Neural progenitor cell (in vitro differentiated cells): ENCODE measurements around the gene SPP1. TPM values are rescaled to one million over a fixed set of nuclear protein-coding genes. Genes with fewer than 3 reads are reported as not detected.

ENCODE experiments used
- DNase-seq: peaks from one replicate; pipeline ENCODE4 v3.0.0-alpha.2; 2016; ENCODE audit warnings: low spot score
- H2AFZ ChIP-seq: fragments of 200-600 bp; sonication (generic); replicated peaks from 2 replicates; pipeline ENCODE4 v1.6.1; 2016; ENCODE audit warnings: antibody characterized with exemption
- H3F3A ChIP-seq: fragments of 200-600 bp; sonication (generic); 2 replicates; pipeline ENCODE4 v1.6.1; 2016; ENCODE audit warnings: antibody characterized with exemption, low read depth
- H3K27ac ChIP-seq: fragments of 200-600 bp; sonication (generic); 2 replicates; pipeline ENCODE4 v1.5.1; 2016; ENCODE audit warnings: mild to moderate bottlenecking
- H3K27me3 ChIP-seq: fragments of 200-600 bp; sonication (generic); 2 replicates; pipeline ENCODE4 v1.6.1; 2016; ENCODE audit warnings: mild to moderate bottlenecking, moderate library complexity
- H3K36me3 ChIP-seq: fragments of 200-600 bp; sonication (generic); 2 replicates; pipeline ENCODE4 v1.5.1; 2016
- H3K4me1 ChIP-seq: fragments of 200-600 bp; sonication (generic); 2 replicates; pipeline ENCODE4 v1.6.1; 2016; ENCODE audit warnings: mixed run types
- H3K4me2 ChIP-seq: fragments of 200-600 bp; sonication (generic); 2 replicates; pipeline ENCODE4 v1.6.1; 2016
- H3K4me3 ChIP-seq: fragments of 200-600 bp; sonication (generic); 2 replicates; pipeline ENCODE4 v1.5.1; 2016
- H3K79me2 ChIP-seq: fragments of 200-600 bp; sonication (generic); 2 replicates; pipeline ENCODE4 v1.6.1; 2016; ENCODE audit warnings: low read depth
- H3K9ac ChIP-seq: fragments of 200-600 bp; sonication (generic); 2 replicates; pipeline ENCODE4 v1.6.1; 2016
- H3K9me3 ChIP-seq: fragments of 200-600 bp; sonication (generic); 2 replicates; pipeline ENCODE4 v1.5.1; 2016; ENCODE audit warnings: low read depth
- H4K20me1 ChIP-seq: fragments of 200-600 bp; sonication (generic); 2 replicates; pipeline ENCODE4 v1.6.1; 2016; ENCODE audit warnings: low read depth
- H3K27ac Mint-ChIP-seq: 3 replicates; pipeline ENCODE4 v1.8.0; 2021; ENCODE audit warnings: mixed read lengths
- H3K27me3 Mint-ChIP-seq: 2 replicates; pipeline ENCODE4 v1.8.0; 2022; ENCODE audit warnings: low read depth, mild to moderate bottlenecking, inconsistent platforms, moderate library complexity, mixed read lengths; ENCODE audit not compliant: insufficient read depth
- H3K36me3 Mint-ChIP-seq: 3 replicates; pipeline ENCODE4 v1.8.0; 2021; ENCODE audit warnings: mixed read lengths
- H3K4me1 Mint-ChIP-seq: 3 replicates; pipeline ENCODE4 v1.8.0; 2021; ENCODE audit warnings: mixed read lengths
- H3K4me3 Mint-ChIP-seq: 3 replicates; pipeline ENCODE4 v1.8.0; 2021; ENCODE audit warnings: mild to moderate bottlenecking, moderate library complexity, mixed read lengths
- H3K9me3 Mint-ChIP-seq: 3 replicates; pipeline ENCODE4 v1.8.0; 2020; ENCODE audit warnings: mixed read lengths
- EZH2 ChIP-seq: fragments of 200-600 bp; sonication (generic); IDR thresholded peaks from 2 replicates; pipeline ENCODE4 v1.6.1; 2017; ENCODE audit warnings: antibody characterized with exemption, mild to moderate bottlenecking, moderate library complexity
- EZH2phosphoT487 ChIP-seq: fragments of 200-600 bp; sonication (generic); IDR thresholded peaks from 2 replicates; pipeline ENCODE4 v1.6.1; 2017; ENCODE audit warnings: antibody characterized with exemption
- total RNA-seq: library from RNA; depleted of rRNA; stranded (reverse); fragments of >200 nt; gene quantifications from 2 replicates; pipeline ENCODE4 v1.2.3, GENCODE V29; 2015; ENCODE audit warnings: low replicate concordance
- TF ChIP-seq, protein P1 (sequence below): fragments of 200-600 bp; sonication (generic); IDR thresholded peaks from 2 replicates; pipeline ENCODE4 v1.5.1; 2017; ENCODE audit warnings: antibody characterized with exemption, mild to moderate bottlenecking

The SPP1 gene
- total RNA-seq, 1 donor from 2014 or later = 0.54 TPM

DNA sequence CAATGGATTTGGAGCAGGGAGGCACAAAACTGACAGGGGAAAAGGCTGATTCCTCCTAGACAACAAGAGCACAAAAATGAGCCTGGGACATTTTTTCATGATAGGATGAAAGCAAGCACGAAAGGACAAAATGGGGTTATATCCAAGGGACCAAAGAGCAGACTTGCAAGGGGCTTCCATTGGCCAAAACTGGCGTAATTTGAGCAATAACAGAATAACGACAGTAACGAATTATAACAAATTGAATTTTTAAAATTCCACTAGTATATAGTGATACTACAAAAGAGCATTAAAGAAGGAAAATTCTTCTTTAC, 10.3 kb downstream of the SPP1 start:
- H4K20me1 ChIP-seq = no peaks in the 10 kb centered on the region
- H3F3A ChIP-seq = no peaks in the 10 kb centered on the region
- no peaks in the 10 kb centered on the region for H3K4me1 ChIP-seq
- no peak overlapping the region for H3K9ac ChIP-seq
- Mint-ChIP-seq H3K9me3 (no peaks in the 10 kb centered on the region), H3K4me3 (no peak overlapping the region), H3K4me1 (peaks cover 3% of the 10 kb centered on the region), H3K27me3 (peaks cover 2% of the 10 kb centered on the region), H3K36me3 (no peaks in the 10 kb centered on the region), H3K27ac (no peak overlapping the region)
- H3K79me2 ChIP-seq = no peaks in the 10 kb centered on the region
- no peaks in the 10 kb centered on the region for H3K36me3 ChIP-seq
- no peaks in the 10 kb centered on the region for H3K9me3 ChIP-seq
- no peak overlapping the region for H3K4me2 ChIP-seq
- H2AFZ ChIP-seq = no peak overlapping the region
- no peak for DNase-seq
- no peak overlapping the region for H3K4me3 ChIP-seq
- TF ChIP-seq, protein P1, sequence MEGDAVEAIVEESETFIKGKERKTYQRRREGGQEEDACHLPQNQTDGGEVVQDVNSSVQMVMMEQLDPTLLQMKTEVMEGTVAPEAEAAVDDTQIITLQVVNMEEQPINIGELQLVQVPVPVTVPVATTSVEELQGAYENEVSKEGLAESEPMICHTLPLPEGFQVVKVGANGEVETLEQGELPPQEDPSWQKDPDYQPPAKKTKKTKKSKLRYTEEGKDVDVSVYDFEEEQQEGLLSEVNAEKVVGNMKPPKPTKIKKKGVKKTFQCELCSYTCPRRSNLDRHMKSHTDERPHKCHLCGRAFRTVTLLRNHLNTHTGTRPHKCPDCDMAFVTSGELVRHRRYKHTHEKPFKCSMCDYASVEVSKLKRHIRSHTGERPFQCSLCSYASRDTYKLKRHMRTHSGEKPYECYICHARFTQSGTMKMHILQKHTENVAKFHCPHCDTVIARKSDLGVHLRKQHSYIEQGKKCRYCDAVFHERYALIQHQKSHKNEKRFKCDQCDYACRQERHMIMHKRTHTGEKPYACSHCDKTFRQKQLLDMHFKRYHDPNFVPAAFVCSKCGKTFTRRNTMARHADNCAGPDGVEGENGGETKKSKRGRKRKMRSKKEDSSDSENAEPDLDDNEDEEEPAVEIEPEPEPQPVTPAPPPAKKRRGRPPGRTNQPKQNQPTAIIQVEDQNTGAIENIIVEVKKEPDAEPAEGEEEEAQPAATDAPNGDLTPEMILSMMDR = peak; percentile 1
- TF ChIP-seq EZH2phosphoT487 = no peak
- TF ChIP-seq EZH2 = no peak
- no peak overlapping the region for H3K27ac ChIP-seq
- H3K27me3 ChIP-seq = no peaks in the 10 kb centered on the region

DNA sequence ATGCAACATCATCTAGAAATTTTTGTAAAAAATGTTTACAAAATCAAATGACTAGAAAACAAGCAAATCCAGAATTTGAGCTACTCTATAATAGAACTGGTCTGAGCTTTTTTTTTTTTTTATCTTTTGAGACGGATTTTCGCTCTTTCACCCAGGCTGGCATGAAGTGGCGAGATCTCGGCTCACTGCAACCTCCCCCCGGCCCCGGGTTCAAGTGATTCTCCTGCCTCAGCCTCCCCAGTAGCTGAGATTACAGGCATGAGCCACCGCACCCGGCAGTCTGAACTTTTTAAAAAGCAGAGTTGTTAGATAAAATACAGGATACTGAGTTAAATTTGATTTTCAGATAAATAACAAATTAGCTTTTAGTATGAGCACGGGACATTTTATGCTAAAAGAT, 11.0 kb downstream of the SPP1 start:
- Histone ChIP-seq H2AFZ (no peak overlapping the region), H4K20me1 (no peaks in the 10 kb centered on the region), H3K36me3 (no peaks in the 10 kb centered on the region), H3K79me2 (no peaks in the 10 kb centered on the region), H3K4me2 (no peak overlapping the region), H3K4me3 (no peak overlapping the region), H3K27ac (no peak overlapping the region), H3K4me1 (no peaks in the 10 kb centered on the region), H3F3A (no peaks in the 10 kb centered on the region), H3K27me3 (no peaks in the 10 kb centered on the region), H3K9ac (no peak overlapping the region), H3K9me3 (no peaks in the 10 kb centered on the region)
- H3K27ac Mint-ChIP-seq = no peak overlapping the region
- H3K4me1 Mint-ChIP-seq = peaks cover 3% of the 10 kb centered on the region
- no peak for DNase-seq
- no peaks in the 10 kb centered on the region for H3K9me3 Mint-ChIP-seq
- H3K36me3 Mint-ChIP-seq = no peaks in the 10 kb centered on the region
- no peak overlapping the region for H3K4me3 Mint-ChIP-seq
- peaks cover 2% of the 10 kb centered on the region for H3K27me3 Mint-ChIP-seq
- no peak for TF ChIP-seq EZH2phosphoT487
- TF ChIP-seq, protein P1 = no peak
- TF ChIP-seq EZH2 = no peak

- Histone ChIP-seq H4K20me1 (no peaks in the 10 kb centered on the region), H3K79me2 (no peaks in the 10 kb centered on the region), H3K36me3 (no peaks in the 10 kb centered on the region), H3F3A (no peaks in the 10 kb centered on the region), H3K27me3 (no peaks in the 10 kb centered on the region), H3K9me3 (no peaks in the 10 kb centered on the region), H3K4me1 (no peaks in the 10 kb centered on the region), H3K9ac (no peak overlapping the region), H3K4me2 (no peak overlapping the region), H2AFZ (no peak overlapping the region), H3K4me3 (no peak overlapping the region), H3K27ac (no peak overlapping the region)
- TF ChIP-seq EZH2 (no peak), EZH2phosphoT487 (no peak)
- TF ChIP-seq, protein P1 = no peak
- H3K4me3 Mint-ChIP-seq = no peak overlapping the region
- DNase-seq = no peak
- H3K36me3 Mint-ChIP-seq = no peaks in the 10 kb centered on the region
- no peaks in the 10 kb centered on the region for H3K9me3 Mint-ChIP-seq
- H3K4me1 Mint-ChIP-seq = peaks cover 3% of the 10 kb centered on the region
- H3K27me3 Mint-ChIP-seq = peaks cover 2% of the 10 kb centered on the region
- no peak overlapping the region for H3K27ac Mint-ChIP-seq
Measured at GRCh38 chr4:87989765-87990164, 14.3 kb downstream of the SPP1 start.

GRCh38 chr4:87995435-87995834, 19.9 kb downstream of the SPP1 start:
- Histone ChIP-seq H3K9me3 (no peaks in the 10 kb centered on the region), H3F3A (no peaks in the 10 kb centered on the region)
- H3K27me3 Mint-ChIP-seq = no peaks in the 10 kb centered on the region

More at GRCh38 chr4:87995435-87995834, 19.9 kb downstream of the SPP1 start:
- Mint-ChIP-seq H3K36me3 (no peaks in the 10 kb centered on the region), H3K4me1 (peaks cover 4% of the 10 kb centered on the region), H3K4me3 (no peak overlapping the region), H3K27ac (no peak overlapping the region), H3K9me3 (no peaks in the 10 kb centered on the region)
- Histone ChIP-seq H3K9ac (no peak overlapping the region), H2AFZ (no peak overlapping the region), H3K4me3 (no peak overlapping the region), H3K79me2 (no peaks in the 10 kb centered on the region), H3K36me3 (no peaks in the 10 kb centered on the region), H3K27me3 (no peaks in the 10 kb centered on the region), H3K4me1 (no peaks in the 10 kb centered on the region), H3K4me2 (no peak overlapping the region), H3K27ac (no peak overlapping the region), H4K20me1 (no peaks in the 10 kb centered on the region)
- TF ChIP-seq EZH2 (no peak), EZH2phosphoT487 (no peak)
- TF ChIP-seq, protein P1 = no peak
- DNase-seq = no peak
